PC-9 (cell line): ENCODE measurements around the gene ZMYND11. TPM values are rescaled to one million over a fixed set of nuclear protein-coding genes. Genes with fewer than 3 reads are reported as not detected.
"Not testable (repeated sequence)": the region's sequence is repeated elsewhere in the genome, so short reads cannot be mapped to it uniquely, and the experiment has no call there.

Experiments
- BruUV-seq: library from RNA; stranded (reverse); fragments of 400-500 nt; replicated peaks from 2 replicates; lab custom pipeline; 2021; lab: Mats Ljungman, UMichigan
- CTCF ChIA-PET: fragments of 300-600 bp; sonication (Branson Sonifier 250); formaldehyde crosslinking; loops from one replicate; lab custom pipeline; 2022; ENCODE audit warnings: antibody characterized with exemption; lab: Charles Lee
- POLR2A ChIA-PET: fragments of 300-600 bp; sonication (Branson Sonifier 250); formaldehyde crosslinking; loops from one replicate; lab custom pipeline; 2022; ENCODE audit warnings: antibody characterized with exemption; ENCODE audit not compliant: unreplicated experiment; lab: Charles Lee
- DNase-seq, 2 experiments: peaks; one replicate each; pipeline versions ENCODE4 v3.0.0 to v3.0.0-alpha.2; 2015 to 2022; ENCODE audit warnings: mixed read lengths in 1 of 2
- H2AFZ ChIP-seq: fragments of 200-600 bp; sonication (generic); 2 replicates; pipeline ENCODE4 v1.8.1; 2017; ENCODE audit warnings: antibody characterized with exemption
- H3F3A ChIP-seq: fragments of 200-600 bp; sonication (generic); 2 replicates; pipeline ENCODE4 v1.8.1; 2017; ENCODE audit warnings: antibody characterized with exemption, mild to moderate bottlenecking, low read depth; ENCODE audit not compliant: insufficient read depth
- H3K27ac ChIP-seq: fragments of 200-600 bp; sonication (generic); 2 replicates; pipeline ENCODE4 v1.6.1; 2016; ENCODE audit warnings: mixed run types
- H3K27me3 ChIP-seq: fragments of 200-600 bp; sonication (generic); 2 replicates; pipeline ENCODE4 v1.6.1; 2016; ENCODE audit warnings: low read depth, mixed run types; ENCODE audit not compliant: insufficient read depth
- H3K36me3 ChIP-seq: fragments of 200-600 bp; sonication (generic); 2 replicates; pipeline ENCODE4 v1.6.1; 2016; ENCODE audit warnings: low read depth, mixed run types
- H3K4me1 ChIP-seq: fragments of 200-600 bp; sonication (generic); replicated peaks from 2 replicates; pipeline ENCODE4 v1.6.1; 2016; ENCODE audit warnings: mixed run types; ENCODE audit not compliant: insufficient read depth
- H3K4me2 ChIP-seq: fragments of 200-600 bp; sonication (generic); 2 replicates; pipeline ENCODE4 v1.6.1; 2017; ENCODE audit warnings: mixed run types
- H3K4me3 ChIP-seq: fragments of 200-600 bp; sonication (generic); 2 replicates; pipeline ENCODE4 v1.6.1; 2016; ENCODE audit warnings: mixed run types
- H3K79me2 ChIP-seq: fragments of 200-600 bp; sonication (generic); 2 replicates; pipeline ENCODE4 v1.6.1; 2017; ENCODE audit warnings: low read depth, mixed run types
- H3K9me2 ChIP-seq: fragments of 200-600 bp; sonication (generic); 2 replicates; pipeline ENCODE4 v1.8.1; 2017; ENCODE audit warnings: mild to moderate bottlenecking; ENCODE audit not compliant: insufficient read depth
- H3K9me3 ChIP-seq: fragments of 200-600 bp; sonication (generic); 2 replicates; pipeline ENCODE4 v1.8.1; 2016; ENCODE audit warnings: low read depth; ENCODE audit not compliant: insufficient read depth
- H4K20me1 ChIP-seq: fragments of 200-600 bp; sonication (generic); 2 replicates; pipeline ENCODE4 v1.8.1; 2017; ENCODE audit not compliant: insufficient read depth
- EZH2 ChIP-seq: fragments of 200-600 bp; sonication (generic); IDR thresholded peaks from 2 replicates; pipeline ENCODE4 v1.8.0; 2017; ENCODE audit warnings: antibody characterized with exemption, low read depth
- intact Hi-C: fragments of 100-400 bp; cut with micrococcal nuclease; formaldehyde crosslinking; loops from one replicate; pipeline ENCODE4 v1.10.0; 2022; ENCODE audit not compliant: unreplicated experiment
- total RNA-seq: library from RNA; stranded (reverse); gene quantifications from 2 replicates; pipeline ENCODE4 v1.2.3, GENCODE V29; 2021
- TF ChIP-seq, protein P1 (sequence below): fragments of 200-600 bp; sonication (generic); conservative IDR thresholded peaks from 2 replicates; pipeline ENCODE4 v1.6.1; 2017; ENCODE audit warnings: mixed run types, antibody characterized with exemption, mild to moderate bottlenecking, moderate library complexity

The ZMYND11 gene
- total RNA-seq, 1 experiment from 2014 or later = 51.7 TPM

DNA sequence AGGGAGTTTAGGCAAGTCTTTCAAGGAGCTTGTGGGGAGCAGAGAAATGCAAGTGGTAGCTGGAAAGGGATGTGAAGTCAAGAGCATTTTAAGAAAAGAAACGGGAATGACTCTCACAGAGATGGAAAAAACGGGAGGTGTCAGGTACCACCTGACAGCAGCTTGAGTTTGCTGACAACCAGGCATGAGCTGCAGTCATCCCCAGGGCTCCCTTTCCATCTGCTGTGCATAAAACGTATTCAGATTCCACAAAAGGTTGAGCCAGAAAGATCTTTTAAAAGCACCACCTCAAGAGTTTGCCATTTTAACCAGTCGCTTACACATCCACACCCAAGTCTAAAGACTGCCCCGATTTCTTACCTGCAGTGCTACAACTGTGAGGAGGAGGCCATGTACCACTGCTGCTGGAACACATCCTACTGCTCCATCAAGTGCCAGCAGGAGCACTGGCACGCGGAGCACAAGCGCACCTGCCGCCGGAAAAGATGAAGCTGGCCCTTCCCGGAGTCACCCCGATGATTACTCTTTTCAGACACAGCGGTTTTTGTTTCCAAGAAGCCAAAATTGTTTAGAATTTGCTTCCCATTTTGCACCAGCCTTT lies 116.8 kb downstream of the ZMYND11 start:
- DNase-seq = no peak
- H3K4me3 ChIP-seq = no peak overlapping the region
- H3K36me3 ChIP-seq = no peaks in the 10 kb centered on the region
- H3F3A ChIP-seq = no peaks in the 10 kb centered on the region
- no peak overlapping the region for H2AFZ ChIP-seq
- no peaks in the 10 kb centered on the region for H3K4me1 ChIP-seq
- H3K9me3 ChIP-seq = no peaks in the 10 kb centered on the region
- H3K79me2 ChIP-seq = no peaks in the 10 kb centered on the region
- ChIA-PET POLR2A (no interaction called here), CTCF (no interaction called here)
- H4K20me1 ChIP-seq = no peaks in the 10 kb centered on the region
- no peaks in the 10 kb centered on the region for H3K9me2 ChIP-seq
- intact Hi-C loops = no loop called here
- BruUV-seq = no TSS peak
- TF ChIP-seq EZH2 = no peak
- TF ChIP-seq, protein P1, sequence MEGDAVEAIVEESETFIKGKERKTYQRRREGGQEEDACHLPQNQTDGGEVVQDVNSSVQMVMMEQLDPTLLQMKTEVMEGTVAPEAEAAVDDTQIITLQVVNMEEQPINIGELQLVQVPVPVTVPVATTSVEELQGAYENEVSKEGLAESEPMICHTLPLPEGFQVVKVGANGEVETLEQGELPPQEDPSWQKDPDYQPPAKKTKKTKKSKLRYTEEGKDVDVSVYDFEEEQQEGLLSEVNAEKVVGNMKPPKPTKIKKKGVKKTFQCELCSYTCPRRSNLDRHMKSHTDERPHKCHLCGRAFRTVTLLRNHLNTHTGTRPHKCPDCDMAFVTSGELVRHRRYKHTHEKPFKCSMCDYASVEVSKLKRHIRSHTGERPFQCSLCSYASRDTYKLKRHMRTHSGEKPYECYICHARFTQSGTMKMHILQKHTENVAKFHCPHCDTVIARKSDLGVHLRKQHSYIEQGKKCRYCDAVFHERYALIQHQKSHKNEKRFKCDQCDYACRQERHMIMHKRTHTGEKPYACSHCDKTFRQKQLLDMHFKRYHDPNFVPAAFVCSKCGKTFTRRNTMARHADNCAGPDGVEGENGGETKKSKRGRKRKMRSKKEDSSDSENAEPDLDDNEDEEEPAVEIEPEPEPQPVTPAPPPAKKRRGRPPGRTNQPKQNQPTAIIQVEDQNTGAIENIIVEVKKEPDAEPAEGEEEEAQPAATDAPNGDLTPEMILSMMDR = no peak
- no peak overlapping the region for H3K4me2 ChIP-seq
- no peaks in the 10 kb centered on the region for H3K27me3 ChIP-seq
- no peak overlapping the region for H3K27ac ChIP-seq

DNA sequence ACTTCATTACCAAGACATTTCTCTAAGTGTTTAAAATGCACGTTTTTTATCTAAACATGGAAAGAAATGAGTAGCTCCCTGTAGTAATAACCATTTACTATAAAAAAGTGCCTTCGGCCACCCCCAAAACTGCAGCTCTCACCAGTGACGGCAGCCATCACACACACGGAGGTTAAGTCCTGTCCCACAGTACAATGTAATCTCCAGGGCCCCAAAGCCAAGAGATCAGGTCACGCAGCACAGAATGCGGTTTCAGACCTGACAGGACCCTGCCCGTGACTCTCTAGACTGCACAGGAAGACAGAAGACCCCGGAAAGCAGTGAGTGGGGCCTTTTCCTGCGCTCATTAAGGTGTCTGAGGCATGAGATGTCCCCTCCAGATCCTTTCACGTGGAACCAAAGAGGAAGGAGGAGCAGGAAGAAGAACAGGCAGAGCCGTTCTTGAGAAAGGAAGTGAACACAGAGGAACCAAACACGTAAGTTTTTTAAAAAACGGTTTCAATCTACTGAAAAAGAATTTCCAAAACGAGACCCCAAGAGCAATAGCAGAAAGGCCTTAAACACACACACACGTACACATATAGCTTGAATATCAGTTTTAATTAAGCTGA lies 125.7 kb downstream of the ZMYND11 start:
- Histone ChIP-seq H3K27ac (no peak overlapping the region), H3K36me3 (no peaks in the 10 kb centered on the region), H3K4me2 (no peak overlapping the region), H3K9me3 (no peaks in the 10 kb centered on the region), H3F3A (peaks cover 13% of the 10 kb centered on the region; the same call in 1 of the 2 replicates), H3K4me3 (no peak overlapping the region), H3K9me2 (no peaks in the 10 kb centered on the region), H3K27me3 (no peaks in the 10 kb centered on the region), H3K79me2 (no peaks in the 10 kb centered on the region), H2AFZ (no peak overlapping the region), H4K20me1 (no peaks in the 10 kb centered on the region), H3K4me1 (no peaks in the 10 kb centered on the region)
- ChIA-PET CTCF (no interaction called here), POLR2A (no interaction called here)
- TF ChIP-seq, protein P1 = no peak
- no peak for TF ChIP-seq EZH2
- BruUV-seq = no TSS peak
- DNase-seq = no peak
- intact Hi-C loops = no loop called here

- H3K79me2 ChIP-seq, CTCF ChIA-PET, H3K9me2 ChIP-seq, H3K4me1 ChIP-seq, H2AFZ ChIP-seq, H3K4me2 ChIP-seq, POLR2A ChIA-PET, H3K36me3 ChIP-seq, H3K4me3 ChIP-seq, BruUV-seq, intact Hi-C loops, H4K20me1 ChIP-seq, H3K9me3 ChIP-seq: not testable (repeated sequence)
- H3F3A ChIP-seq = peaks cover 13% of the 10 kb centered on the region; the same call in 1 of the 2 replicates
- peak; percentile 22 to 66 for DNase-seq
- peak overlapping the region; percentile 70 for H3K27ac ChIP-seq
- peaks cover 14% of the 10 kb centered on the region; the same call in 1 of the 2 replicates for H3K27me3 ChIP-seq
These were observed 129.2 kb downstream of the ZMYND11 start for GRCh38 chr10:264160-265073.

- BruUV-seq, H2AFZ ChIP-seq, CTCF ChIA-PET, H3K36me3 ChIP-seq, POLR2A ChIA-PET, H3K9me2 ChIP-seq, H3K4me3 ChIP-seq, H4K20me1 ChIP-seq, H3K4me2 ChIP-seq, H3K9me3 ChIP-seq, H3K79me2 ChIP-seq, intact Hi-C loops, H3K4me1 ChIP-seq: not testable (repeated sequence)
- peak in 1 of 2 experiments; percentile 71 for DNase-seq
- peaks cover 13% of the 10 kb centered on the region; the same call in 1 of the 2 replicates for H3F3A ChIP-seq
- peaks cover 19% of the 10 kb centered on the region; the same call in 1 of the 2 replicates for H3K27me3 ChIP-seq
- H3K27ac ChIP-seq = peak overlapping the region; percentile 70
These were observed 129.8 kb downstream of the ZMYND11 start for GRCh38 chr10:265074-265440.

DNA sequence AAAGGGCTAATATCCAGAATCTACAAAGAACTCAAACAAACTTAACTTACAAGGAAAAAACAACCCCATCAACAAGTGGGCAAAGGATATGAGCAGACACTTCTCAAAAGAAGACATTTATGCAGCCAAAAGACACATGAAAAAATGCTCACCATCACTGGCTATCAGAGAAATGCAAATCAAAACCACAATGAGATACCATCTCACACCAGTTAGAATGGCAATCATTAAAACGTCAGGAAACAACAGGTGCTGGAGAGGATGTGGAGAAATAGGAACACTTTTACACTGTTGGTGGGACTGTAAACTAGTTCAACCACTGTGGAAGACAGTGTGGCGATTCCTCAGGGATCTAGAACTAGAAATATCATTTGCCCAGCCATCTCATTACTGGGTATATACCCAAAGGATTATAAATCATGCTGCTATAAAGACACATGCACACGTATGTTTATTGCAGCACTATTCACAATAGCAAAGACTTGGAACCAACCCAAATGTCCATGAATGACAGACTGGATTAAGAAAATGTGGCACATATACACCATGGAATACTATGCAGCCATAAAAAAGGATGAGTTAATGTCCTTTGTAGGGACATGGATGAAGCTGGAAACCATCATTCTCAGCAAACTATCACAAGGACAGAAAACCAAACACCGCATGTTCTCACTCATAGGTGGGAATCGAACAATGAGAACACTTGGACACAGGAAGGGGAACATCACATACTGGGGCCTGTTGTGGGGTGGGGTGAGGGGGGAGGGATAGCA lies 130.7 kb downstream of the ZMYND11 start:
- POLR2A ChIA-PET = not testable (repeated sequence)

More for the DNA sequence above, 130.7 kb downstream of the ZMYND11 start:
- H3K9me2 ChIP-seq, H3K4me2 ChIP-seq, H3K9me3 ChIP-seq, H2AFZ ChIP-seq, H3K79me2 ChIP-seq, DNase-seq, H3K4me1 ChIP-seq, BruUV-seq, intact Hi-C loops, H3K4me3 ChIP-seq, H4K20me1 ChIP-seq, CTCF ChIA-PET, H3K36me3 ChIP-seq: not testable (repeated sequence)
- peaks cover 13% of the 10 kb centered on the region; the same call in 1 of the 2 replicates for H3F3A ChIP-seq
- H3K27me3 ChIP-seq = peaks cover 23% of the 10 kb centered on the region; the same call in 1 of the 2 replicates
- peak overlapping the region; percentile 70; the same call in 1 of the 2 replicates for H3K27ac ChIP-seq
